CD4-positive, alpha-beta T cell treated with Interferon gamma for 1 hour (primary cell): ENCODE results near the gene ATP2C1.
"Not testable (repeated sequence)": the region's sequence is repeated elsewhere in the genome, so short reads cannot be mapped to it uniquely, and the experiment has no call there.

ENCODE experiments used
- DNase-seq: peaks from one replicate; pipeline ENCODE4 v3.0.0-alpha.2; 2020

The ATP2C1 gene

GRCh38 chr3:130948001-130948773 lies 54.3 kb downstream of the ATP2C1 start:
- DNase-seq: no peak

GRCh38 chr3:130948929-130949328 lies 55.0 kb downstream of the ATP2C1 start:
- DNase-seq: no peak

GRCh38 chr3:130950124-130950523 lies 56.2 kb downstream of the ATP2C1 start:
- DNase-seq: no peak

- no peak for DNase-seq
Observed at GRCh38 chr3:130950641-130951040, 56.8 kb downstream of the ATP2C1 start.

- DNase-seq: no peak
Observed at GRCh38 chr3:130955481-130955880, 61.6 kb downstream of the ATP2C1 start.

- no peak for DNase-seq
Observed at GRCh38 chr3:130956281-130956680, 62.4 kb downstream of the ATP2C1 start.

- DNase-seq: no peak
Observed at GRCh38 chr3:130956721-130957120, 62.8 kb downstream of the ATP2C1 start.

- no peak for DNase-seq
Observed at GRCh38 chr3:130960139-130960795, 66.4 kb downstream of the ATP2C1 start.

- DNase-seq: no peak
Observed at GRCh38 chr3:130961458-130961857, 67.6 kb downstream of the ATP2C1 start.

- DNase-seq: no peak
Observed at GRCh38 chr3:130963444-130963843, 69.6 kb downstream of the ATP2C1 start.

GRCh38 chr3:130963878-130964277 lies 70.0 kb downstream of the ATP2C1 start:
- no peak for DNase-seq

- no peak for DNase-seq
Observed at GRCh38 chr3:130967281-130967680, 73.4 kb downstream of the ATP2C1 start.

- DNase-seq: no peak
Observed at GRCh38 chr3:130968221-130968620, 74.3 kb downstream of the ATP2C1 start.

- DNase-seq: no peak
Observed at GRCh38 chr3:130969621-130970020, 75.7 kb downstream of the ATP2C1 start.

- no peak for DNase-seq
Observed at GRCh38 chr3:130971208-130971607, 77.3 kb downstream of the ATP2C1 start.

GRCh38 chr3:130972592-130972991 lies 78.7 kb downstream of the ATP2C1 start:
- DNase-seq: not testable (repeated sequence)

GRCh38 chr3:130973406-130973805 lies 79.5 kb downstream of the ATP2C1 start:
- no peak for DNase-seq

GRCh38 chr3:130974201-130974600 lies 80.3 kb downstream of the ATP2C1 start:
- DNase-seq: no peak

GRCh38 chr3:130975251-130975650 lies 81.4 kb downstream of the ATP2C1 start:
- no peak for DNase-seq

- no peak for DNase-seq
Observed at GRCh38 chr3:130976706-130977105, 82.8 kb downstream of the ATP2C1 start.

GRCh38 chr3:130979117-130979516 lies 85.2 kb downstream of the ATP2C1 start:
- no peak for DNase-seq

GRCh38 chr3:130981469-130981868 lies 87.6 kb downstream of the ATP2C1 start:
- DNase-seq: no peak

- no peak for DNase-seq
Observed at GRCh38 chr3:130990282-130990681, 96.4 kb downstream of the ATP2C1 start.

- no peak for DNase-seq
Observed at GRCh38 chr3:130991126-130991525, 97.2 kb downstream of the ATP2C1 start.

- no peak for DNase-seq
Observed at GRCh38 chr3:130992344-130992743, 98.5 kb downstream of the ATP2C1 start.
